HepG2 (cell line): ENCODE results near the gene MEX3B. TPM values are rescaled to one million over a fixed set of nuclear protein-coding genes. Genes with fewer than 3 reads are reported as not detected.

Source experiments
- ATAC-seq: fragments of 200-7000 bp; cut with Tn5 transposase; 3 replicates; pipeline ENCODE4 v1.9.1; 2020; ENCODE audit warnings: mild to moderate bottlenecking, moderate library complexity
- BruUV-seq: library from RNA; stranded (reverse); fragments of 400-500 nt; replicated peaks from 2 replicates; lab custom pipeline; 2021; lab: Mats Ljungman, UMichigan
- CTCF ChIA-PET: fragments of 300-600 bp; formaldehyde crosslinking; extraction: SDS; loops from one replicate; lab custom pipeline; 2021; ENCODE audit warnings: low total read pairs, inconsistent platforms, low intra/inter-chr PET ratio; lab: Yijun Ruan, JAX
- POLR2A ChIA-PET: fragments of 350-600 bp; sonication (Branson Sonifier 250); formaldehyde crosslinking; loops from one replicate; lab custom pipeline; 2020; ENCODE audit warnings: antibody characterized with exemption, inconsistent platforms; lab: Yijun Ruan, JAX
- DNase-seq: peaks from one replicate; pipeline ENCODE4 v3.0.0-alpha.2; 2015; ENCODE audit warnings: low spot score
- FAIRE-seq: peaks from 3 replicates; lab custom pipeline; 2011; peaks lifted over from hg19 to GRCh38; lab: Jason Lieb, UNC
- H2AFZ ChIP-seq: one replicate; pipeline ENCODE4 v1.6.1; 2011; ENCODE audit warnings: low read length, inconsistent platforms
- H3K27ac ChIP-seq: fragments of 300-600 bp; 3 replicates; pipeline ENCODE4 v1.8.0; 2011; ENCODE audit warnings: mixed run types, mild to moderate bottlenecking, mixed read lengths, low read length, inconsistent platforms; ENCODE audit not compliant: insufficient read depth; ENCODE audit errors: extremely low read length
- H3K27me3 ChIP-seq, 2 experiments: fragments of 200-600 bp in 1 of 2; 2 replicates in 1 of 2; 3 replicates in 1 of 2; pipeline versions ENCODE4 v1.6.0 to v1.8.0; 2011; ENCODE audit warnings: low read length in 2 of 2, mild to moderate bottlenecking in 2 of 2, moderate library complexity in 2 of 2, inconsistent platforms in 1 of 2; ENCODE audit not compliant: insufficient read depth in 2 of 2, control insufficient read depth in 1 of 2
- H3K36me3 ChIP-seq, 2 experiments: fragments of 200-600 bp in 1 of 2; replicated peaks in 1 of 2; 2 replicates in 1 of 2; 3 replicates in 1 of 2; pipeline versions ENCODE4 v1.5.1 to v1.8.0; 2011; ENCODE audit warnings: low read length in 2 of 2, inconsistent platforms in 1 of 2; ENCODE audit not compliant: insufficient read depth in 2 of 2, control insufficient read depth in 1 of 2
- H3K4me1 ChIP-seq: 2 replicates; pipeline ENCODE4 v1.5.1; 2012; ENCODE audit warnings: low read length, inconsistent platforms; ENCODE audit not compliant: insufficient read depth
- H3K4me2 ChIP-seq: 2 replicates; pipeline ENCODE4 v1.6.0; 2011; ENCODE audit warnings: low read depth, low read length, inconsistent platforms
- H3K4me3 ChIP-seq, 3 experiments: fragments of 200-600 bp in 1 of 3; sonication (generic), shearing (Covaris generic) in 1 of 3; replicated peaks in 1 of 3; 2 replicates each; pipeline ENCODE4 v1.5.1; 2011 to 2016; ENCODE audit warnings: low read length in 3 of 3, inconsistent platforms in 2 of 3, low read depth in 2 of 3, mild to moderate bottlenecking in 2 of 3, control low read depth in 1 of 3, mixed read lengths in 1 of 3; ENCODE audit not compliant: insufficient read depth in 1 of 3
- H3K79me2 ChIP-seq: one replicate; pipeline ENCODE4 v1.6.1; 2011; ENCODE audit warnings: low read length, inconsistent platforms; ENCODE audit not compliant: insufficient read depth
- H3K9ac ChIP-seq: 2 replicates; pipeline ENCODE4 v1.6.0; 2011; ENCODE audit warnings: mild to moderate bottlenecking, low read depth, low read length, inconsistent platforms; ENCODE audit not compliant: insufficient read depth
- H3K9me3 ChIP-seq: 2 replicates; pipeline ENCODE4 v1.5.1; 2012; ENCODE audit warnings: mild to moderate bottlenecking, low read length
- H4K20me1 ChIP-seq: 2 replicates; pipeline ENCODE4 v1.6.0; 2011; ENCODE audit warnings: inconsistent platforms, mild to moderate bottlenecking, low read length, moderate library complexity; ENCODE audit not compliant: insufficient read depth
- CCAR2 ChIP-seq: fragments of 200-400 bp; formaldehyde crosslinking; optimal IDR thresholded peaks from 2 replicates; pipeline ENCODE3; 2018; ENCODE audit warnings: low read depth, mild to moderate bottlenecking, low read length, moderate library complexity
- ELF1 ChIP-seq: sonication (generic); formaldehyde crosslinking; IDR thresholded peaks from 2 replicates; pipeline ENCODE4 v1.4.0; 2020; ENCODE audit warnings: missing genetic modification reagents
- GATAD2A ChIP-seq: IDR thresholded peaks from 2 replicates; pipeline ENCODE4 v1.6.1; 2016
- KDM5A ChIP-seq: fragments of 200-600 bp; sonication (generic); IDR thresholded peaks from 2 replicates; pipeline ENCODE4 v1.7.0; 2018; ENCODE audit warnings: antibody characterized with exemption, mild to moderate bottlenecking, low read length, borderline replicate concordance
- KMT2B ChIP-seq: IDR thresholded peaks from 2 replicates; pipeline ENCODE4 v1.6.1; 2016; ENCODE audit warnings: missing genetic modification reagents, missing compliant biosample characterization
- MIXL1 ChIP-seq: IDR thresholded peaks from 2 replicates; pipeline ENCODE4 v1.6.1; 2016
- MTA3 ChIP-seq: sonication (generic); formaldehyde crosslinking; IDR thresholded peaks from 2 replicates; pipeline ENCODE4 v1.4.0; 2020; ENCODE audit warnings: missing genetic modification reagents
- NFKB2 ChIP-seq: sonication (generic); formaldehyde crosslinking; IDR thresholded peaks from 2 replicates; pipeline ENCODE4 v1.4.0; 2020; ENCODE audit warnings: missing genetic modification reagents, borderline replicate concordance
- NR2F2 ChIP-seq: IDR thresholded peaks from 2 replicates; pipeline ENCODE4 v1.6.1; 2012; ENCODE audit warnings: low read depth, inconsistent platforms, borderline replicate concordance
- PRPF4 ChIP-seq: fragments of 200-400 bp; formaldehyde crosslinking; IDR thresholded peaks from 2 replicates; pipeline ENCODE4 v1.6.1; 2016; ENCODE audit warnings: low read length, low read depth; ENCODE audit not compliant: poor library complexity, severe bottlenecking
- RNF2 ChIP-seq: fragments of 450-650 bp; conservative IDR thresholded peaks from 2 replicates; pipeline ENCODE4 v1.6.1; 2016; ENCODE audit warnings: low read depth
- SMAD3 ChIP-seq: sonication (generic); formaldehyde crosslinking; IDR thresholded peaks from 2 replicates; pipeline ENCODE4 v1.4.0; 2020; ENCODE audit warnings: missing genetic modification reagents
- WIZ ChIP-seq: sonication (generic); formaldehyde crosslinking; IDR thresholded peaks from 2 replicates; pipeline ENCODE4 v1.5.1; 2020; ENCODE audit warnings: mild to moderate bottlenecking, missing genetic modification reagents
- ZFY ChIP-seq: sonication (generic); formaldehyde crosslinking; IDR thresholded peaks from 2 replicates; pipeline ENCODE4 v1.4.0; 2020; ENCODE audit warnings: missing genetic modification reagents
- ZNF124 ChIP-seq: sonication (generic); formaldehyde crosslinking; IDR thresholded peaks from 2 replicates; pipeline ENCODE4 v1.4.0; 2020; ENCODE audit warnings: missing genetic modification reagents
- ZNF446 ChIP-seq: sonication (generic); formaldehyde crosslinking; IDR thresholded peaks from 2 replicates; pipeline ENCODE4 v1.5.0; 2020; ENCODE audit warnings: mild to moderate bottlenecking, missing genetic modification reagents
- ZNF615 ChIP-seq: sonication (generic); formaldehyde crosslinking; IDR thresholded peaks from 2 replicates; pipeline ENCODE4 v1.5.0; 2020; ENCODE audit warnings: mild to moderate bottlenecking, missing genetic modification reagents, borderline replicate concordance
- WGBS: methylation state at CpG from one replicate; pipeline ENCODE4 v1.1.6; 2017; ENCODE audit warnings: low lambda C conversion rate; 5-methylcytosine and 5-hydroxymethylcytosine counted together
- in situ Hi-C: cut with HindIII; loops from 2 replicates; pipeline ENCODE4 v1.10.0; 2017; ENCODE audit warnings: low pct_unique_long_range_greater_than_20kb; ENCODE audit not compliant: extremely low pct_ligation_motif_present
- intact Hi-C: fragments of 100-400 bp; cut with micrococcal nuclease; formaldehyde crosslinking; loops from one replicate; pipeline ENCODE4 v1.10.0; 2022; ENCODE audit not compliant: unreplicated experiment
- polyA plus RNA-seq, 8 experiments: library from polyadenylated mRNA; depleted of rRNA in 3 of 8; stranded (reverse) in 7 of 8; unstranded in 1 of 8; fragments of >200 nt; fragmentation: Illumina TruSeq in 4 of 8; extraction: Trizol in 4 of 8; gene quantifications; 2 replicates each; pipeline versions ENCODE4 v1.2.1 to v1.2.3, GENCODE V29; 2011 to 2016; ENCODE audit warnings: low read depth in 4 of 8, missing spikeins in 1 of 8, mixed read lengths in 1 of 8; ENCODE audit not compliant: insufficient read depth in 1 of 8
- total RNA-seq, 5 experiments: library from RNA; depleted of rRNA; stranded (reverse); fragments of >200 nt; fragmentation: Illumina TruSeq; extraction: Trizol; gene quantifications; 2 replicates each; pipeline ENCODE4 v1.2.3, GENCODE V29; 2016; ENCODE audit warnings: low read depth in 1 of 5
- TF ChIP-seq, protein P1 (sequence below): sonication (generic); formaldehyde crosslinking; IDR thresholded peaks from 2 replicates; pipeline ENCODE4 v1.4.0; 2020; ENCODE audit warnings: mild to moderate bottlenecking, missing genetic modification reagents

The MEX3B gene
- total and polyA plus RNA-seq, 2 of the 13 experiments (the other 11 are each of a cell fraction or from before 2014, with no cell fraction given): 0.48 to 0.62 TPM

DNA sequence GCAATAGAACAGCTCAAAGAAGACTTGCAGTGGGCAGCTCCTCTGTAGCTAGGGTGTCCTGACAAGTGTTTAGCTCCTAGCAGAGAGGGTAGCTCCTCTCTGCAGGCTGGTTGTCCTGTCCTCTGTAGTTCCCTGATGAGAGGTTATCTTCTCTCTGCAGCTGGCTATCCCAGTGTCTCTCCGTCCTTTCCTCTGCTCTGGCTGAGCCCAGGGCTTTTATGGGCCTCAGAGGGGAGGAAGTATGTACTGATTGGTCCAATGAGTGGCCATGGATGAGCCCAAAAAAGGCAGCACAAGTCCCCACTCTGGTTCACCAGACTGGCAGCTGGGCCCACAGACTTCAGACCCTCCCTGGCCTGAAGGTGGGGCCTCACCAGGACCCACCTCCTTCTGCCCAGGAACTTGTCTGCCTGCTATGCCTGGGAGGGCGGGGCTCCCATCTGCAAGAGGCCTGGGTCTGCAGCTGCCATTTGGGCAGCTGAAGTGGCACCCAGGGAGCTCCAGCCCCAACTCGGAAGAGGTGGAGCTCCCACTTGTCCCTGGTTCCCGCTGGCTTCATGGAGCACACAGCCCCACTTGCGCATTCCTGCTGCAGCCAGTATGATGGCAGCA is 27.2 kb upstream of the MEX3B start:
- no peak for TF ChIP-seq WIZ (CRISPR knock-in tag)
- TF ChIP-seq NFKB2 (CRISPR knock-in tag): no peak
- no peak for TF ChIP-seq PRPF4
- no peak for TF ChIP-seq ZNF615 (CRISPR knock-in tag)
- no peak for TF ChIP-seq ZFY (CRISPR knock-in tag)
- no peak for TF ChIP-seq MTA3 (CRISPR knock-in tag)
- no peak for TF ChIP-seq GATAD2A (CRISPR knock-in tag)
- no peak for TF ChIP-seq ZNF124
- no peak for TF ChIP-seq RNF2
- TF ChIP-seq CCAR2: no peak
- no peak for TF ChIP-seq ZNF446
- no peak for TF ChIP-seq KMT2B (CRISPR knock-in tag)
- TF ChIP-seq, protein P1, sequence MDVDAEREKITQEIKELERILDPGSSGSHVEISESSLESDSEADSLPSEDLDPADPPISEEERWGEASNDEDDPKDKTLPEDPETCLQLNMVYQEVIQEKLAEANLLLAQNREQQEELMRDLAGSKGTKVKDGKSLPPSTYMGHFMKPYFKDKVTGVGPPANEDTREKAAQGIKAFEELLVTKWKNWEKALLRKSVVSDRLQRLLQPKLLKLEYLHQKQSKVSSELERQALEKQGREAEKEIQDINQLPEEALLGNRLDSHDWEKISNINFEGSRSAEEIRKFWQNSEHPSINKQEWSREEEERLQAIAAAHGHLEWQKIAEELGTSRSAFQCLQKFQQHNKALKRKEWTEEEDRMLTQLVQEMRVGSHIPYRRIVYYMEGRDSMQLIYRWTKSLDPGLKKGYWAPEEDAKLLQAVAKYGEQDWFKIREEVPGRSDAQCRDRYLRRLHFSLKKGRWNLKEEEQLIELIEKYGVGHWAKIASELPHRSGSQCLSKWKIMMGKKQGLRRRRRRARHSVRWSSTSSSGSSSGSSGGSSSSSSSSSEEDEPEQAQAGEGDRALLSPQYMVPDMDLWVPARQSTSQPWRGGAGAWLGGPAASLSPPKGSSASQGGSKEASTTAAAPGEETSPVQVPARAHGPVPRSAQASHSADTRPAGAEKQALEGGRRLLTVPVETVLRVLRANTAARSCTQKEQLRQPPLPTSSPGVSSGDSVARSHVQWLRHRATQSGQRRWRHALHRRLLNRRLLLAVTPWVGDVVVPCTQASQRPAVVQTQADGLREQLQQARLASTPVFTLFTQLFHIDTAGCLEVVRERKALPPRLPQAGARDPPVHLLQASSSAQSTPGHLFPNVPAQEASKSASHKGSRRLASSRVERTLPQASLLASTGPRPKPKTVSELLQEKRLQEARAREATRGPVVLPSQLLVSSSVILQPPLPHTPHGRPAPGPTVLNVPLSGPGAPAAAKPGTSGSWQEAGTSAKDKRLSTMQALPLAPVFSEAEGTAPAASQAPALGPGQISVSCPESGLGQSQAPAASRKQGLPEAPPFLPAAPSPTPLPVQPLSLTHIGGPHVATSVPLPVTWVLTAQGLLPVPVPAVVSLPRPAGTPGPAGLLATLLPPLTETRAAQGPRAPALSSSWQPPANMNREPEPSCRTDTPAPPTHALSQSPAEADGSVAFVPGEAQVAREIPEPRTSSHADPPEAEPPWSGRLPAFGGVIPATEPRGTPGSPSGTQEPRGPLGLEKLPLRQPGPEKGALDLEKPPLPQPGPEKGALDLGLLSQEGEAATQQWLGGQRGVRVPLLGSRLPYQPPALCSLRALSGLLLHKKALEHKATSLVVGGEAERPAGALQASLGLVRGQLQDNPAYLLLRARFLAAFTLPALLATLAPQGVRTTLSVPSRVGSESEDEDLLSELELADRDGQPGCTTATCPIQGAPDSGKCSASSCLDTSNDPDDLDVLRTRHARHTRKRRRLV (CRISPR knock-in tag): no peak
- no peak for TF ChIP-seq ELF1
- TF ChIP-seq KDM5A: no peak
- TF ChIP-seq SMAD3 (CRISPR knock-in tag): no peak
- no peak for TF ChIP-seq NR2F2
- TF ChIP-seq MIXL1 (CRISPR knock-in tag): no peak
- TF ChIP-seq, all 625 proteins: peak for 0
- Histone ChIP-seq H3K9me3 (no peaks in the 10 kb centered on the region), H4K20me1 (no peaks in the 10 kb centered on the region), H3K79me2 (no peaks in the 10 kb centered on the region), H3K4me3 (no peak overlapping the region), H3K4me1 (no peaks in the 10 kb centered on the region), H3K36me3 (no peaks in the 10 kb centered on the region), H3K27me3 (peaks cover 2 to 35% of the 10 kb centered on the region in 2 experiments), H3K4me2 (no peak overlapping the region), H3K9ac (no peak overlapping the region), H3K27ac (no peak overlapping the region), H2AFZ (no peak overlapping the region)
- ATAC-seq (no peak), DNase-seq (no peak), FAIRE-seq (no peak)
- WGBS: 30% methylated on average over 2 of the region's 5 CpGs
- no TSS peak for BruUV-seq
- intact Hi-C loops: no loop called here
- CTCF ChIA-PET: no interaction called here
- in situ Hi-C loops: no loop called here
- POLR2A ChIA-PET: no interaction called here
